GM21737 (cell line): ENCODE results near the gene NKD2.

ENCODE experiments used
- ATAC-seq: cut with Tn5 transposase; IDR thresholded peaks from one replicate; pipeline ENCODE4 v1.9.1; 2021; ENCODE audit warnings: mild to moderate bottlenecking, moderate library complexity; ENCODE audit not compliant: unreplicated experiment

NKD2 gene

DNA sequence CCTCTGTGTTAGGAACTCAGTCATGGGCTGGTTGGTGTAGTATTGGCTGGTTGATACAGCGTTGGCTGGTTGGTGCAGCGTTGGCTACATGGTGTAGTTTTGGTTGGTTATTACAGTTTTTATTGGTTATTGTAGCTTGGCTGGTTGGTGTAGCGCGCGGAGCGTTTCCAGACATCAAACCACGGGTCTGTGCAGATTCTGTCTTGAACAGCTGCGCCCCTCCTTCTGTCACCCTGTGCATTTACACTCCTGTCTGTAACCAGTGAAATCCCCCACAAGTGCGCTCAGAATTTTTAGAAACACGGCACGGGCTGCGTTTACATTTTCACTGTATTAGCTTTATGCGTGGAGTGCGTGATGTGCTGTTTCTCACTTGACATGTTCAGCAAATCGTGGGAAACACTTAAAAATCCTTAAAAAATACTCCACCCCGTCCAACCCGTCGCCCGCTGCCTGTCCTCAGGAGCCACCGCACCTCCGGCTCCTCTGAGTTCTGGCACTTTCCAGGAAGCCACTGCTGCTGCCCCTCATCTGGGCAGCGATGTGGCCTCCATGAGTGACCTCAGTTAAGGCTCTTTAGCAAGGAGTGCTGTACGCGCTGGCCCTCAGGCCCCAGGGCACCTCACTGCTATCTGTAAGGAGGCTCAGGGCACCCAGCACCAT, 20.8 kb downstream of the NKD2 start:
- no peak for ATAC-seq

DNA sequence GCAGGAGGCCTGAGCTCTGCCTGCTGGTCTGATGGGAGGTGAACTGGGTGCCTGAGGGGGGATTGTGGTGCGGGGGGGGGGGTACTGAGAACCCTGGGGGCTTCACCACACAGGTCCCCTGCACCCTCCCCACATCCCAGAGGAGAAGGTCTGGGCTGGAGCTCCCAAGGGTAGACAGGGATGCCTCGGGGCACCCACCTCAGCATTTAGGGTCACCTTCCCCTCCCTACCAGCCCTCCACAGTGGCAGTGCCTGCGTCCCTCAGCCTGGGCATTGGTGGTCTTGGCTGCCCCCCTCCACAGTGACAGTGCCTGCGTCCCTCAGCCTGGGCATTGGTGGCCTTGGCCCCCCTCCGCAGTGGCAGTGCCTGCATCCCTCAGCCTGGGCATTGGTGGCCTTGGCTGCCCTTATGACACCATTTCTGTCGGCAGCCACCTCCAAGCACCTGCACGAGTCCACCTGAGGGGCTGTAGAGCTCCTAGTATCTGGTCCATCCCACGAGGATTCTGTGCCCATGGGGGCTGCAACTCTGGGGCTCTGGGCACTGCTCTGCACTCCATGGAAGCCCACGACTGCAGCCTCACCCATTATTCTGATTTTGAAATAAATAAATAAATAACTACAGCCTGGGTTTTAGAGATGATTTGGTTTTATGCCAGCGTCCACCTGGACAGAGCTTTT, 21.5 kb downstream of the NKD2 start:
- no peak for ATAC-seq

- no peak for ATAC-seq
These were observed 22.2 kb downstream of the NKD2 start for GRCh38 chr5:1030801-1031271.

DNA sequence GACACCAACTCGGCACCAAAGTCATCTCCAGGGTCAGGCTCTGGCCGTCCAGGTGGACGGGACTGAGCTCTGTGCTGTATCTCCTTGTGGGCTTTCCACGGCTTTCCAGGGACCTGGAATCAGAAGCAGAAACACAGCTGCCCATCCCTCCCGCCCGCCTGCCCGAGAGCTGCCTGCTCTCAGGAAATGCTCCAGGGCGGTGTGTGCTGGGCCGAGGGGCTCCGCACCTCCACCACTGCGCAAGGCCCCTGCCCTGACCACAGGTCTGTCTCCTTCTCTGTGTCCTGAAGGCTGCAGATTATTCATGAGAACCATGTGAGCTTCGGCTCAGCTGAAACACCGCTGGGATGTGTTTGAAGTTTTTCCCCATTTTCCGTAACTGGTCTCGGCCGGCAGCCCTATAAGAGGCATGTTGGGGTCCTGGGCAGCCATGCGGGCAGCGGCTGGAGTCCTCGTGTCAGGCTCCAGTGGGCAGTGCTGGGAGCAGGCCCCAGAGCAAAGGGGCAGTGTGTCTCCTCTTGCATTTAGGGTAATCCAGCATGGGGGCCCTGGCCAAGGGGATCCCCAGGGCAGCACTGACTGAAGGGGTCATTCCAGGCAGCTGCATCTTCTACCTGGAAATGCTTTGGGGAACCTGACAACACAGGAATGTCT, 22.8 kb downstream of the NKD2 start:
- no peak for ATAC-seq

DNA sequence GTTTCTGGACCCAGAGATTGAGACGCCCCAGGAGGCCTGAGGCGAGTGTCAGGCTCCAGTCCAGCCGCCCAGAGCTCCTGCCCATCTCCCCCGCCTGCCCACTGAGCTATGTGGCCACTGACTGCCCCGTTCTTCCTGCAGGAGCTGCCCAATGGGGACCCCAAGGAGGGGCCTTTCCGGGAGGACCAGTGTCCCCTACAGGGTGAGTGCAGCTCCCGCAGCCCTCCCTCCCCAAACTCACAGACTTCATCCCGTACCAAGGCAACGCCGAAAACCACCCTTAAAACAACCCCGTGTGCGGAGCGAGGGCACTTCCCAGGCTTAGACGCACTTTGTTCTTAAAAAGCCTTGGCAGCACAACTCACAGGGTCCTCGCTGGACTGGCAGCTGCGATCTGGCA, 23.4 kb downstream of the NKD2 start:
- no peak for ATAC-seq

DNA sequence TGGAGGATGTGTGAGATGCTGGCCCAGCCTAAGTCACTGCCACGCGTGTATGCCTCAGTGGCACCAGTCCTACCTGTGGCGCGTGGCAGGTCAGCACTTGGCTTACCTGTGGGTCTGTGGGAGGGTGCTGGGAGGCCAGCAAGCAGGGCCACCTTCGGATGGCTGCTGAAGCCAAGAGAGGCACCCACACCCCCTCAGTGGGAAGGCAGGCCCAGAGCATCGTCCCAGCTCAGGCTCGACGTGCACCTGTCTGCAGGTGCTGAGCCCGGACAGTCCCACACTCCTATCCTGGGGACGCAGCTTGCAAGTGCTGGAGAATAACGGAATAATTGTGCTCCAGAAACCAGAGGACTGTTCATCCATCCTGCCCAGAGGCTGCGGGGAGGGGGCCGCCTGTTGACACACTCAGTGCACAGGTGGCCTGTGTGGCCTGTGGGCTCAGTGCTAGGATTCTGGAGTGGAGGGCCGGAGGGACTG, 24.0 kb downstream of the NKD2 start:
- ATAC-seq = no peak

GRCh38 chr5:1033178-1033577, 24.6 kb downstream of the NKD2 start:
- ATAC-seq = no peak

- ATAC-seq = no peak
These were observed 25.2 kb downstream of the NKD2 start for GRCh38 chr5:1033606-1034420.

DNA sequence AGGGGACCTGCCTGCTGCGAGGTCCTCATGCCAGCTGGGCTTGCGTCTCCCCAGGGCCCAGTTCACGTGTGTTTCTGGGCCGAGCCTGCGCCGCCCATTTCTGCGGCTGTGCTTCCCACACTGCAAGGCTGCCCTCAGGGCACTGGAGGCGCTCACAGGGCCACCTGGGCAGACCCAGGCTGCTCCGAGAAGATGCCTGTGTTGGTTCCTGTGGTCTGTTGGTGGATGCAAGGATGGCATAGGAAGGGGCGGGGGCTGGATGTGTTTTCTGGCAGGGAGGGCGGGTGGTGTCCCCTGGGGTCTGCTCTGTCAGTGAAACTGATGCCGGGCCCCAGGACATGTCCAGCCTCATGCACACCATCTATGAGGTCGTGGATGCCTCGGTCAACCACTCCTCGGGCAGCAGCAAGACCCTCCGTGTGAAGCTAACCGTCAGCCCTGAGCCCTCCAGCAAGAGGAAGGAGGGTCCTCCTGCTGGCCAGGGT, 25.9 kb downstream of the NKD2 start:
- ATAC-seq = no peak

DNA sequence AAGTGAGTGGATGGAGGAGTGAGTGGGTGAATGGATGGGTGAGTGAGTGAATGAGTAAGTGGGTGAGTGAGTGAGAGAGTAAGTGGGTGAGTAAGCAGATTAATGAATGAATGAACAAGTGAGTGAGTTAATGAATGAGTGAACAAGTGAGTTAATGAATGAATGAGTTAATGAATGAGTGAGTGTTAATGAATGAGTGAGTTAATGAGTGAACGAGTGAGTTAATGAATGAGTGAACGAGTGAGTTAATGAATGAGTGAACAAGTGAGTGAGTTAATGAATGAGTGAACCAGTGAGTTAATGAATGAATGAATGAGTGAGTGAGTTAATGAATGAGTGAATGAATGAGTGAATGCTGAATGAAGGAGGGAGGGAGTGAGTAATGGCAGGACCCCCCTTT, 26.4 kb downstream of the NKD2 start:
- ATAC-seq = no peak

DNA sequence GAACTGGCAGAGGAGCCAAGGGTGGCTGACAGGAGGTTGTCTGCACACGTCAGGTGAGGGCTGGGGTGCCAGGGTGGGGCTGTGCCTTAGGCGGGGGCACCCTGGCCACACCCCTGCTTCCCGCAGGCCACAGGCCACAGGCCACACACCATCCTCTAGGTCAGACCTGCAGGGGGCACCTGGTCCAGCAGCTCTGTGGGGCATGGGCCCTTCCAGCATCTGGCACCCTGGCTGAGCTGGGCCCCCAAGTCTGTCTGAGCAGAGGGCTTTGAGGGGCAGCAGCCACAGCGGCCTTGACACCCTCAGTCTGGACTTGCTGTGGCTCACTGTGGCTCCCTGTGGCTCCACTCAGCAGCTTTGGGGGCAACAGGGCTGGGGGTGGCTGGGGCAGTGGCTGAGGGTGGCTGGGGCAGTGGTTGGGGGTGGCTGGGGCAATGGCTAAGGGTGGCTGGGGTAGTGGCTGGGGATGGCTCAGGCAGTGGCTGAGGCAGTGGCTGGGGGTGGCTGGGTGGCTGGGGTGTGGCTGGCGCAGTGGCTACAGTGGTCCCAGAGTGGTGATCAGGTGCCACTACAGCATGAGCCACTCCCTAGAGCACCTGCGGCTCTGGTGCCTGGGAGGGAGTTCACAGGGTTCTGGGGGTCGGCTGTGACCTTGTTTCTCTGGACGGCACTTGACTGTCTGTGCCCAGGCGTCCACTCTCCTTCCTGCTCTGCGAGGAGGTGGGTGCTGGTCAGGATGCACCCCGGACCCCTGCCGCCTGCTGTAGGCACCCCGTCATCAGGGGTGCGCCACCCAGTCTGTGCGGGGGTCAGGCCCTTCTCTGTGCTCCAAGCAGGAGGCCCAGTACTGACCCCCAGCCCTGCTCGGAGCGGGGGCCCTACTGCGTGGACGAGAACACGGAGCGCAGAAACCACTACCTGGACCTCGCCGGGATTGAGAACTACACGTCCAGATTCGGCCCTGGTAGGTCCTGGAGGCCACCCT, 27.1 kb downstream of the NKD2 start:
- ATAC-seq = no peak

DNA sequence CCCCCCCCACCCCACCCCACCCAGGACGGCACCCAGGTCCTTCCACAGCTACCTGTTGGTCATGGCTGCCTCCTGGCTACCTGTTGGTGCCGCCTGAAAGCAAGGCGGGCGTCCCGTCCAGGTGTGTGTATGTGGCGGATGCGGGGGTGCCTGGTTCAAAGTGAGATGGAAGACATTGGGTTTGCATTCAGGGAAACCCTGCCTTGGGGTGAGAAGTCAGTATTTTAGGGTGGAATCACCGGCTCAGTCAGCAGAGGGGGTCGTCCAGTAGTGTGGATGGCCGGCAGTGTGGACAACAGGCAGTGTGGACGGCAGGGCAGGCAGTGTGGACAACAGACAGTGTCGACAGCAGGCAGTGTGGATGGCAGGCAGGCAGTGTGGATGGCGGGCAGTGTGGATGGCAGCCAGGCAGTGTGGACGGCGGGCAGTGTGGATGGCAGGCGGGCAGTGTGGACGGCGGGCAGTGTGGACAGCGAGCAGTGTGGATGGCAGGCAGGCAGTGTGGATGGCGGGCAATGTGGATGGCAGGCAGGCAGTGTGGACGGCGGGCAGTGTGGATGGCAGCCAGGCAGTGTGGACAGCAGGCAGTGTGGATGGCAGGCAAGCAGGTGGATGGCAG, 28.0 kb downstream of the NKD2 start:
- no peak for ATAC-seq

GRCh38 chr5:1037123-1037670, 28.6 kb downstream of the NKD2 start:
- ATAC-seq = no peak

- no peak for ATAC-seq
These were observed 29.2 kb downstream of the NKD2 start for GRCh38 chr5:1037671-1038416.

DNA sequence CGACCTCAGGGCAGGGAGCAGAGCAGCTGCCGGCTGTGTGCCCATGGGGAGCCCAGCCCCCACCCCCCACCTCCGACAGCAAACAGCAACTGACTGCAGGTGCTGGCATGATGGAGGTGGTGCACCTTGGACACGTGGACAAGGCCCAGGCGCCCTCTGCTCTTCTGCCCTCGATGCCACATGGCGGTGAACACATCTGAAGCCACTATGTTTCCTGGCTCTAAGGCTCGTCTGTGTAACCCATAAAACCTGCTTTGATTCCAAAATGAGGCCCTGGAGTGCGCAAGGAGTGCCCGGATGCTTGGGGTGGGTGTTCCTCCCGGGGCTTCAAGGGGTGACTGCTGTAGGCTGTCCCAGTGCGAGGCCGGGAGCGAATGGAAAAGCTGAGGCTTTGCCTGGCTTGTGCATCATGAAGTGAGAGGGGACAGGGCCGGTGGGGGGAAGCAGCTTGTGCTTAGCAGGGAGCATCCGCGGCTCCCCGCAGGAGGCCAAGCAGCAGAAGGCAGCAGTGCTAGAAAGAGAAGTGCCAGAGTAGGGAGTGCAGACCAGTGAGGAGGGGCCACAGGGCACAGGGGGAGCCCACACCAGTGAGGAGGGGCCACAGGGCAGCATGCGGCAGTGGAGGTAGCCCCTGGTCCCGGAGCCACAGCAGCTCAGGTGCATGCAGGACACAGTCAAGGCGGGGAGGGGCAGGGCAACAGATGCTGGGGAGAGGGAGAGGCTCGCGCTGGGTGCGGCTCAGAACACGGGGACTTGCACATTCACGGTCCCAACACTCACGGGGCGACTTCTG, 30.0 kb downstream of the NKD2 start:
- ATAC-seq = no peak

GRCh38 chr5:1039210-1039548, 30.6 kb downstream of the NKD2 start:
- ATAC-seq = no peak

DNA sequence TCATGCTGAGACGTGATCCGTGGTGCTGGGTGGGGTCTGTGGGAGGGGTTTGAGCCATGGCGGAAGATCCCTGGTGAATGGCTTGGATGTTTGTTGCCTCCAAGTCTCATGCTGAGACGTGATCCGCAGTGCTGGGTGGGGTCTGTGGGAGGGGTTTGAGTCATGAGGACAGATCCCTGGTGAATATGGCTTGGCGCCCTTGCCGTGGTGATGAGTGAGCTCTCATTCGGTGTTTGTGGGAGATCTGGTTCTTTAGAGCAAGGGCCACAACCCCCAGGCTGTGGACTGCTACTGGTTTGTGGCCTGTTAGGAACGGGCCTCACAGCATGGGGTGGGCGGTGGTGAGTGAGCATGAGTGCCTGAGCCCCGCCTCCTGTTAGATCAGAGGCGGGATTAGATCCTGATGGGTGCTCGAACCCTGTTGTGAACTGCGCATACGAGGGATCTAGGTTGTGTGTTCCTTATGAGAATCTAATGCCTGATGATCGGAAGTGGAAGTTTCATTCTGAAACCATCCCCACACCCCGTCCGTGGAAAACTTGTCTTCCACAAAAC, 31.2 kb downstream of the NKD2 start:
- ATAC-seq = no peak
